HFFc6 (cell line): Measurements from ENCODE around the gene GPR31. TPM values are rescaled to one million over a fixed set of nuclear protein-coding genes. Genes with fewer than 3 reads are reported as not detected.

Experiments used
- DNase-seq: peaks from one replicate; pipeline ENCODE4 v3.0.0-alpha.2; 2018
- H3K27ac Mint-ChIP-seq: 2 replicates; pipeline ENCODE4 v1.8.0; 2020; ENCODE audit warnings: mild to moderate bottlenecking, mixed read lengths
- H3K27me3 Mint-ChIP-seq: 2 replicates; pipeline ENCODE4 v1.8.0; 2021; ENCODE audit warnings: mild to moderate bottlenecking, moderate library complexity, mixed read lengths; ENCODE audit not compliant: insufficient read depth
- H3K36me3 Mint-ChIP-seq: 2 replicates; pipeline ENCODE4 v1.8.0; 2021; ENCODE audit warnings: low read depth, mixed read lengths
- H3K4me1 Mint-ChIP-seq: 2 replicates; pipeline ENCODE4 v1.8.0; 2020; ENCODE audit warnings: low read depth, mixed read lengths
- H3K4me3 Mint-ChIP-seq: 2 replicates; pipeline ENCODE4 v1.8.0; 2020; ENCODE audit warnings: mild to moderate bottlenecking, moderate library complexity, mixed read lengths
- H3K9me3 Mint-ChIP-seq: 2 replicates; pipeline ENCODE4 v1.8.0; 2020; ENCODE audit warnings: mild to moderate bottlenecking, mixed read lengths
- CTCF ChIP-seq: fragments of 200-600 bp; sonication (generic); IDR thresholded peaks from 2 replicates; pipeline ENCODE4 v1.5.0; 2021; ENCODE audit warnings: antibody characterized with exemption, mild to moderate bottlenecking
- total RNA-seq, 6 experiments: library from RNA; stranded (reverse); fragmentation: NEBNext Ultra II Directional; extraction: Animal tissue kit (Norgen Biotek cat#: 25700); gene quantifications; 2 replicates in 1 of 6; 3 replicates in 5 of 6; pipeline ENCODE4 v1.2.3, GENCODE V29; 2021

GPR31 gene
- total RNA-seq, 6 experiments from 2014 or later = not detected

GRCh38 chr6:167127785-167128531 is 29.8 kb downstream of the GPR31 start:
- H3K27me3 Mint-ChIP-seq = no peaks in the 10 kb centered on the region

GRCh38 chr6:167125855-167126349 is 31.9 kb downstream of the GPR31 start:
- no peaks in the 10 kb centered on the region for H3K27me3 Mint-ChIP-seq
- TF ChIP-seq CTCF = no peak
- no peak overlapping the region for H3K27ac Mint-ChIP-seq
- H3K36me3 Mint-ChIP-seq = no peaks in the 10 kb centered on the region; the same call in 1 of the 2 replicates
- peaks cover 23% of the 10 kb centered on the region for H3K9me3 Mint-ChIP-seq
- no peaks in the 10 kb centered on the region for H3K4me1 Mint-ChIP-seq
- no peak overlapping the region for H3K4me3 Mint-ChIP-seq
- no peak for DNase-seq

More at GRCh38 chr6:167127785-167128531, 29.8 kb downstream of the GPR31 start:
- H3K36me3 Mint-ChIP-seq = no peaks in the 10 kb centered on the region
- H3K4me3 Mint-ChIP-seq = no peak overlapping the region
- no peak for TF ChIP-seq CTCF
- H3K4me1 Mint-ChIP-seq = no peaks in the 10 kb centered on the region
- H3K27ac Mint-ChIP-seq = no peak overlapping the region
- H3K9me3 Mint-ChIP-seq = peaks cover 15% of the 10 kb centered on the region
- no peak for DNase-seq

GRCh38 chr6:167125410-167125809 is 32.4 kb downstream of the GPR31 start:
- no peak overlapping the region for H3K27ac Mint-ChIP-seq
- no peak overlapping the region for H3K4me3 Mint-ChIP-seq
- no peaks in the 10 kb centered on the region for H3K27me3 Mint-ChIP-seq
- no peaks in the 10 kb centered on the region; the same call in 1 of the 2 replicates for H3K36me3 Mint-ChIP-seq
- H3K4me1 Mint-ChIP-seq = no peaks in the 10 kb centered on the region
- DNase-seq = no peak
- TF ChIP-seq CTCF = no peak
- H3K9me3 Mint-ChIP-seq = peaks cover 28% of the 10 kb centered on the region

- H3K9me3 Mint-ChIP-seq = peaks cover 29% of the 10 kb centered on the region
- no peaks in the 10 kb centered on the region for H3K4me1 Mint-ChIP-seq
- no peaks in the 10 kb centered on the region; the same call in 1 of the 2 replicates for H3K36me3 Mint-ChIP-seq
- H3K27me3 Mint-ChIP-seq = no peaks in the 10 kb centered on the region
- DNase-seq = no peak
- no peak overlapping the region for H3K27ac Mint-ChIP-seq
- TF ChIP-seq CTCF = no peak
- H3K4me3 Mint-ChIP-seq = no peak overlapping the region
Observed at GRCh38 chr6:167124753-167125152, 33.0 kb downstream of the GPR31 start.

- no peak for DNase-seq
- Mint-ChIP-seq H3K9me3 (peaks cover 46% of the 10 kb centered on the region), H3K4me1 (no peaks in the 10 kb centered on the region), H3K4me3 (no peak within 1 kb of the TSS), H3K27me3 (no peaks in the 10 kb centered on the region), H3K27ac (no peak within 1 kb of the TSS), H3K36me3 (peaks cover 6% of the 10 kb centered on the region)
- no peak for TF ChIP-seq CTCF
Observed at GRCh38 chr6:167122827-167123657, 34.7 kb downstream of the GPR31 start, which contains the start of gene CCR6. Gene CCR6, plus strand, starts transcription at chr6:167123096. Its CDS starts 13,039 bp downstream, at chr6:167136135.
